Glutamatergic neuron (in vitro differentiated cells): ENCODE results near the gene POLR3K. TPM values are rescaled to one million over a fixed set of nuclear protein-coding genes. Genes with fewer than 3 reads are reported as not detected.

Experiments used
- DNase-seq: peaks from one replicate; pipeline ENCODE4 v3.0.0; 2022
- H3K27ac Mint-ChIP-seq: one replicate; pipeline ENCODE4 v1.8.0; 2020; ENCODE audit warnings: mild to moderate bottlenecking, mixed read lengths, inconsistent platforms; ENCODE audit not compliant: unreplicated experiment
- H3K27me3 Mint-ChIP-seq: one replicate; pipeline ENCODE4 v1.8.0; 2020; ENCODE audit warnings: mild to moderate bottlenecking, moderate library complexity, mixed read lengths, inconsistent platforms; ENCODE audit not compliant: unreplicated experiment
- H3K36me3 Mint-ChIP-seq: one replicate; pipeline ENCODE4 v1.8.0; 2020; ENCODE audit warnings: mild to moderate bottlenecking, mixed read lengths, inconsistent platforms; ENCODE audit not compliant: unreplicated experiment
- H3K4me1 Mint-ChIP-seq: one replicate; pipeline ENCODE4 v1.8.0; 2020; ENCODE audit warnings: mild to moderate bottlenecking, low read depth, mixed read lengths, inconsistent platforms; ENCODE audit not compliant: unreplicated experiment
- H3K4me3 Mint-ChIP-seq: one replicate; pipeline ENCODE4 v1.8.0; 2020; ENCODE audit warnings: mild to moderate bottlenecking, mixed read lengths, inconsistent platforms; ENCODE audit not compliant: unreplicated experiment
- H3K9me3 Mint-ChIP-seq: one replicate; pipeline ENCODE4 v1.8.0; 2020; ENCODE audit warnings: mild to moderate bottlenecking, moderate library complexity, mixed read lengths, inconsistent platforms; ENCODE audit not compliant: unreplicated experiment
- CTCF ChIP-seq: fragments of 200-600 bp; sonication (generic); IDR thresholded peaks from one replicate; pipeline ENCODE4 v1.5.0; 2021; ENCODE audit not compliant: partially characterized antibody, unreplicated experiment
- total RNA-seq: library from RNA; stranded (reverse); fragmentation: NEBNext Ultra II Directional; extraction: Animal tissue kit (Norgen Biotek cat#: 25700); gene quantifications from one replicate; pipeline ENCODE4 v1.2.1, GENCODE V29; 2021; ENCODE audit not compliant: unreplicated experiment

POLR3K gene
- total RNA-seq, 1 donor from 2014 or later, result 10.2 TPM

DNA sequence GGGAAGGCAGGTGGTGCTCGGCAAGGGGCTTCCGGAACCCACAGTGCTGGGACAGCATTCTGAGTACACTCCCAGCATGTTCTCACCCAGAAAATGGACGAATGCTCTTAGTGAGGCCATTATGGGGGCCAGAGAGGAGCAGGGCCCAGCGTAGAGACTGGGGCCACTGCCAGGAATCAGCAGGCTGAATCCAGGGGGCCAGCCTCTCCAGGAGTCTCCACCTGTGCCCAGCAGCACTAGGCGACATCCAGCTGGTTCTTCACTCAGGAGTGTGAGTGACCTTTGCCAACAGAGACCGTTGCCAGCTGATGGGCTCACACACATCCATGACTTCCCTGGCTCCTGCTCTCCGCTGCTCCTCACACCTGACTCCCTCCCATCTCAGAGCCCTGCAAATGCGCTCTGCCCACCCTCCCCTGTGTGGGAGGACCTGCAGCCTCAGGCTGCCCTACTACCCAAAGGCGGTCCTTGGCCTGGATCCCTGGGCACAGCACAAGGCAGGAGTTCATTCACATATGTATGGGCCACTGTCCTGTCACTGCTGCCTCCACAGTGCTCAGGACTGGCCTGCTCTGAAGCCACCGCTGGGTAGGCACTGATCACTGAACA lies 13.9 kb upstream of the POLR3K start:
- peaks cover 15% of the 10 kb centered on the region for H3K4me1 Mint-ChIP-seq
- H3K4me3 Mint-ChIP-seq, result no peak overlapping the region
- H3K27me3 Mint-ChIP-seq, result peaks cover 7% of the 10 kb centered on the region
- H3K36me3 Mint-ChIP-seq, result no peaks in the 10 kb centered on the region
- DNase-seq, result no peak
- no peak for TF ChIP-seq CTCF
- H3K9me3 Mint-ChIP-seq, result peaks cover 7% of the 10 kb centered on the region
- no peak overlapping the region for H3K27ac Mint-ChIP-seq

GRCh38 chr16:66309-67182 lies 13.1 kb upstream of the POLR3K start:
- Mint-ChIP-seq H3K4me3 (no peak overlapping the region), H3K27me3 (peaks cover 7% of the 10 kb centered on the region), H3K27ac (no peak overlapping the region), H3K36me3 (no peaks in the 10 kb centered on the region), H3K4me1 (peaks cover 13% of the 10 kb centered on the region), H3K9me3 (peaks cover 7% of the 10 kb centered on the region)
- DNase-seq, result no peak
- TF ChIP-seq CTCF, result no peak

DNA sequence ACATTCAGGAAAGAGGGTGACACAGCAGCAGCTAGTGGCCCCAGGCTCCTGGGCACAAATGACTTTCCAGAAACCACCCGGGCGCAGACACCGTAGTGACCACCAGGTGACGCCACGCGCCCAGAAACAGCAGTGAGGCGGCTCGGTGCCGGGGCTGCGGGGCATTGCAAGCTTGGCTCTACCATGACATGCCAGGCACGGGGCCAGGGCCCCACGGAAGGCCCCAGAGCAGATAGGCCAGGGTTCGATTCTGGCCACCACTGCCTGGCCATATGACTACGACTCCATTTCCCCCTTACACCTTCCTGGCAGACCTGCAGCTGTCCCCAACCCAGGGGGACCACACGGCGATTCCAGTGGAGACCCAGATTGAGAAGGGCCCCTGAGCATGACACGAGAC lies 12.3 kb upstream of the POLR3K start:
- peak; percentile 94 for DNase-seq
- Mint-ChIP-seq H3K9me3 (peaks cover 7% of the 10 kb centered on the region), H3K27ac (no peak overlapping the region), H3K27me3 (peaks cover 7% of the 10 kb centered on the region), H3K36me3 (peaks cover 2% of the 10 kb centered on the region), H3K4me3 (no peak overlapping the region), H3K4me1 (peaks cover 11% of the 10 kb centered on the region)
- peak; percentile 92 for TF ChIP-seq CTCF

- no peak for DNase-seq
- peaks cover 10% of the 10 kb centered on the region for H3K27me3 Mint-ChIP-seq
- no peak for TF ChIP-seq CTCF
- peaks cover 7% of the 10 kb centered on the region for H3K9me3 Mint-ChIP-seq
- H3K36me3 Mint-ChIP-seq, result peaks cover 6% of the 10 kb centered on the region
- no peak overlapping the region for H3K4me3 Mint-ChIP-seq
- peaks cover 11% of the 10 kb centered on the region for H3K4me1 Mint-ChIP-seq
- no peak overlapping the region for H3K27ac Mint-ChIP-seq
Measured at GRCh38 chr16:64914-65255, 11.5 kb upstream of the POLR3K start.
